T-helper 17 cell (primary cell): Measurements from ENCODE around the gene CYBC1. TPM values are rescaled to one million over a fixed set of nuclear protein-coding genes. Genes with fewer than 3 reads are reported as not detected.
"Not testable (repeated sequence)": the region's sequence is repeated elsewhere in the genome, so short reads cannot be mapped to it uniquely, and the experiment has no call there.

Experiments used
- ATAC-seq: fragments of 150-1000 bp; cut with Tn5 transposase; 2 replicates; pipeline ENCODE4 v1.10.0; 2021; ENCODE audit warnings: mild to moderate bottlenecking, moderate library complexity
- DNase-seq, 3 donors: peaks; one replicate each; pipeline versions ENCODE4 v3.0.0 to v3.0.0-alpha.2; 2020 to 2021
- H3K9me3 ChIP-seq: one replicate; pipeline ENCODE4 v1.7.0; 2013; ENCODE audit warnings: low read length, mild to moderate bottlenecking; ENCODE audit not compliant: control insufficient read depth, poor library complexity, severe bottlenecking
- H3K27ac Mint-ChIP-seq: one replicate; pipeline ENCODE4 v1.8.0; 2022; ENCODE audit warnings: mild to moderate bottlenecking, moderate library complexity, mixed read lengths
- H3K27me3 Mint-ChIP-seq: one replicate; pipeline ENCODE4 v1.8.0; 2022; ENCODE audit warnings: mixed read lengths
- H3K36me3 Mint-ChIP-seq: one replicate; pipeline ENCODE4 v1.8.0; 2022; ENCODE audit warnings: low read depth, mixed read lengths
- H3K4me1 Mint-ChIP-seq: one replicate; pipeline ENCODE4 v1.8.0; 2022; ENCODE audit warnings: mild to moderate bottlenecking, mixed read lengths
- H3K4me3 Mint-ChIP-seq: one replicate; pipeline ENCODE4 v1.8.0; 2022; ENCODE audit warnings: mild to moderate bottlenecking, moderate library complexity, mixed read lengths
- total RNA-seq, 4 donors: library from RNA in 2 of 4; stranded (reverse) in 2 of 4; gene quantifications; one replicate each; pipeline ENCODE4 v1.2.3 and lab custom pipeline; 2022 to 2026

Gene CYBC1
- total RNA-seq, 2 donors from 2014 or later: 110 to 121 TPM

GRCh38 chr17:82412081-82412480 lies 38.5 kb downstream of the CYBC1 start:
- H3K36me3 Mint-ChIP-seq, H3K27me3 Mint-ChIP-seq, H3K4me3 Mint-ChIP-seq, H3K9me3 ChIP-seq, H3K27ac Mint-ChIP-seq, ATAC-seq, DNase-seq: not testable (repeated sequence)
- peaks cover 19% of the 10 kb centered on the region for H3K4me1 Mint-ChIP-seq

DNA sequence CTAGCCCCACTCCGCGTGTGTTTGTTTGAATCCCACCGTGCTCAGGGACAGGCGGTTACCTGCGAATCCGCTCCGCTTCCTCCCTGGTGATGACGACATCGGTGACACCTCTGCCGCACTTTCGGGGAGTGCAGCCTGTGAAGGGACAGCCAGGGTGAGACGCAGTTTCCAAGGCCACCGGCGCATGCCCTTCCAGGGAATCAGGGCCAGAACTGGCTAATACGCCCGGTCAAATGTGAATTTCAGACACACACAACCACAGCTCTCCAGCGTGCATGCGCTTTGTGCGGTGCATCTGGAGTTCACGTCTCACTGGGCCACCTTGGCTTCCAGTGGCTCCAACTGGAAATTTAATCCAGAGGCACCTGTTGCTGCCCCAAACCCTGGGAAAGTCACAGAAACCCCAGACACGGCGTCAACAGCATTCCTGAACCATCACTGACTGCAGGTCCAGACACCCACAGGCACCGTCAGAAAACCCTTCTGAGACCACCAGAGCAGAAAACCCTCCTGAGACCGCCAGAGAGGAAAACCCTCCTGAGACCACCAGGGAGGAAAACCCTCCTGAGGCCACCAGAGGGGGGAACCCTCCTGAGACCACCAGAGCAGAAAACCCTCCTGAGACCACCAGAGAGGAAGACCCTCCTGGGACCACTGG lies 39.0 kb downstream of the CYBC1 start:
- H3K36me3 Mint-ChIP-seq: no peaks in the 10 kb centered on the region
- no peaks in the 10 kb centered on the region for H3K9me3 ChIP-seq

GRCh38 chr17:82410014-82410716 lies 40.4 kb downstream of the CYBC1 start:
- DNase-seq: no peak
- no peaks in the 10 kb centered on the region for H3K36me3 Mint-ChIP-seq
- ATAC-seq: no peak
- H3K4me1 Mint-ChIP-seq: peaks cover 16% of the 10 kb centered on the region
- H3K9me3 ChIP-seq: no peaks in the 10 kb centered on the region
- no peak overlapping the region for H3K27ac Mint-ChIP-seq
- no peak overlapping the region for H3K4me3 Mint-ChIP-seq
- no peaks in the 10 kb centered on the region for H3K27me3 Mint-ChIP-seq

More for the DNA sequence above, 39.0 kb downstream of the CYBC1 start:
- Mint-ChIP-seq H3K27me3 (no peaks in the 10 kb centered on the region), H3K4me1 (peaks cover 19% of the 10 kb centered on the region), H3K27ac (no peak overlapping the region), H3K4me3 (no peak overlapping the region)
- ATAC-seq (no peak), DNase-seq (no peak)

DNA sequence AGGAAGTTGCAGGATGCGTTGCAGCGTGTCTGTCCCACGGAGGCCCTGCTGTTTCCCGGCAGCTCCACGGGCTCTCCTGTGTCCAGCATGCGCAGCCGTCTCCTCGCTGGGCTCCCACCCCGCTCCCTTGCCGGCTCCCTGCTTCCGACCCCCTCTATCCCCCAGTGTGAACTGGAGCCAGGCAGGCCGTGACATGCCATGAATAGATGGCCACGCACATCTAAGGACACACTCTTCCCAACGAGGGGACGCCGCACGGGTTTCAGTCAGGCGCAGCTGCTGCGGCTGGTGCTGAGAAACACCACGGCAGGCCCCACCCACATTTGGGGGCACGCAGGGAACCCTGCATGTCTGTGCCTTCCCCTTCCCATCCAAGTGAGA lies 41.6 kb downstream of the CYBC1 start:
- ATAC-seq (no peak), DNase-seq (no peak)
- Mint-ChIP-seq H3K27ac (peak overlapping the region; percentile 63), H3K4me1 (peaks cover 8% of the 10 kb centered on the region), H3K27me3 (no peaks in the 10 kb centered on the region), H3K36me3 (no peaks in the 10 kb centered on the region), H3K4me3 (no peak overlapping the region)
- no peaks in the 10 kb centered on the region for H3K9me3 ChIP-seq

DNA sequence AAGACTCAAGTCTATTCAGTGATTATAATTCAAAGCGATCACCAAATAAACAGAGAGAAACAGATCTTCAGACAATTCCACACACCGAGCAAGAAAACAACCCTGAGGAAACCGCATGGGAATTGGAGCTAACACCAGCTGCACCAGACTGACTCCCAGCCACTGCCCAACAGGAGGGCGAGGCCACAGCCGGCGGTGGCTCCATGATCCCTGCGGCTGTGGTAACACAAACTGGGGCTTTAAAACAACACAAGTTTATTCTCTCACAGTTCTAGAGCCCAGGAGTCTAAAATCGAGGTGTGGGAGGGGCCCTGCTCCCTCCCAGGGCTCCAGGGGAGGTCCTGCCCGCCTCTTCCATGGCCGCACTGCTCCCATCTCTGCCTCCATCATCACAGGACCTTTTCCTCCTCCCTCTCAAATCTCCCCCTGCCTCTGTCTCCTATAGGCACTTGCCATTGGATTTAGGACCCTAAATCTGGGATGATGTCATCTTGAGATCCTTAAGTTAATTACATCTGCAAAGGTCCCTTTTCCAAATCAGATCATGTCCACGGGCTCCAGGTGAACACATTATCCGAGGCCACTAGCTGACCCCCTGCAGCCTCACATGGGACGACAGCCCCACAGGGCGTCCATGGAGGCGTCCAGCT lies 42.1 kb downstream of the CYBC1 start:
- Mint-ChIP-seq H3K27me3 (no peaks in the 10 kb centered on the region), H3K36me3 (peaks cover 2% of the 10 kb centered on the region), H3K27ac (no peak overlapping the region), H3K4me3 (no peak overlapping the region), H3K4me1 (peaks cover 8% of the 10 kb centered on the region)
- no peaks in the 10 kb centered on the region for H3K9me3 ChIP-seq
- no peak for DNase-seq
- no peak for ATAC-seq

- no peaks in the 10 kb centered on the region for H3K27me3 Mint-ChIP-seq
- H3K4me1 Mint-ChIP-seq: peaks cover 7% of the 10 kb centered on the region
- H3K27ac Mint-ChIP-seq: peak overlapping the region; percentile 29
- peaks cover 2% of the 10 kb centered on the region for H3K36me3 Mint-ChIP-seq
- no peak overlapping the region for H3K4me3 Mint-ChIP-seq
- DNase-seq (no peak), ATAC-seq (no peak)
- no peaks in the 10 kb centered on the region for H3K9me3 ChIP-seq
Measured at GRCh38 chr17:82407255-82407654, 43.3 kb downstream of the CYBC1 start.

- no peak overlapping the region for H3K4me3 Mint-ChIP-seq
- H3K27ac Mint-ChIP-seq: no peak overlapping the region
- no peaks in the 10 kb centered on the region for H3K27me3 Mint-ChIP-seq
- H3K36me3 Mint-ChIP-seq: peaks cover 2% of the 10 kb centered on the region
- no peak for DNase-seq
- H3K4me1 Mint-ChIP-seq: peaks cover 7% of the 10 kb centered on the region
- no peaks in the 10 kb centered on the region for H3K9me3 ChIP-seq
- no peak for ATAC-seq
Measured at GRCh38 chr17:82406131-82406671, 44.4 kb downstream of the CYBC1 start.

DNA sequence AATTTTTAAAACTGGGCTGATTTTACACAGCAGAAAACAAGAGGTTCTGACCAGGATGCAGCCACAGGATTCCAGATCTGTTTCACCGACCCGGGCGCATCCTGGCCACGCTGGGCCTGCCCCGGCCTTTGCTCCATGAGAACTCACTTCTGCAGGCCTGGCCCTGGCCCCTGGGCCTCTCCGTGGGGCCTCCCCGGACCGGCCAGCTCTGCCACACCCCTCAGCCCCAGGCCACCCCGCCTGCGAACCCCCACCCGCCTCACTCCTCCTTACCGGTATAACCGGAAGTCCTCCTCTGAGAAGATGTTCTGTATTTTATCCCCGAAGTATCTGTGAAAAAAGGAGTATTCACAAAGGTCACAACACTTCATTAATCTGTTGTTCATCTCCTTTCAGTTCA lies 45.5 kb downstream of the CYBC1 start:
- H3K4me3 Mint-ChIP-seq: no peak overlapping the region
- no peak overlapping the region for H3K27ac Mint-ChIP-seq
- peaks cover 4% of the 10 kb centered on the region for H3K36me3 Mint-ChIP-seq
- H3K4me1 Mint-ChIP-seq: peaks cover 10% of the 10 kb centered on the region
- DNase-seq (no peak), ATAC-seq (no peak)
- no peaks in the 10 kb centered on the region for H3K27me3 Mint-ChIP-seq
- no peaks in the 10 kb centered on the region for H3K9me3 ChIP-seq

DNA sequence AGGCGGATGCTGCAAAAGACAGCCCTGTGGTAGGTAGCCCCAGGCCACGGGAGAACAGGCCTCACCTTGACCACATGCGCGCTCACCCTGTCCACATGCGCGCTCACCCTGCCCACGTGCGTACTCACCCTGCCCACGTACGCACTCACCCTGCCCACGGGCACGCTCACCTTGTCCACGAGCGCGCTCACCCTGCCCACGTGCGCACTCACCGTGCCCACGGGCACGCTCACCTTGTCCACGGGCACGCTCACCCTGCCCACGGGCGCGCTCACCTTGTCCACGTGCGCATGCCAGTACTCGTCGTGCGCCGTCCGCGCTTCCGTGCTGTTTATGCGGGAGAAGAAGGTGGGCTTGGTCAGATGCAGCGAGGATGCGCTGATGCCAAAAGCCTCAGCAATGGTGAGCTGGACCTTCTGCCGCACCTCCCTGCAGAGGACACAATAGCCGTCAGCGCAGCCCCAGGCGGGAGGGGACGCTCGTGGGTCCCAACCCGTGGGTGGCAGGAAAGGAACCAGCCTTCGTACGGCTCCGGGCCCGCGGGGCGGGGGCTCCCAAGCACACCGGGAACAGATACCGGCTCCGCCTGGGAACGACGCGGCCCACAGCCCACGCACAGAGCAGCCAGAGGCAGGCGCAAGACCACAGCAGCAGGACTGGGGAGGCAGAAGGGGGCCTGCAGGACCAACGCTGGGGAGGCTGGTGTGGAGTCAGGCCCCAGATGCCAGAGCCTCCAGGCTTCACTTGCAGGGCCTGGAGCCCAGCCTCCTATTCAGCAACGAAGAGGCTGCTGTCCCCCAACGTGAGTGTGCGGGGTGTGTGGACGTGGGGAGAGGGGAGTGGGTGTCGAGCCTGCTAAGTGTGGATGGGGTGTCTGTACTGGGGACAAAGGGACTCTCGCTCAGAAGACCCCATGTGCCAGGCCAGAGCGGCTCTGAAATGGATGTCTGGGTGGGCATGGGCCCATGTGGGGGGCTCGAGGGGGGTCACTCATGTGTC lies 46.6 kb downstream of the CYBC1 start:
- Mint-ChIP-seq H3K36me3 (peaks cover 4% of the 10 kb centered on the region), H3K27me3 (no peaks in the 10 kb centered on the region), H3K4me1 (peaks cover 8% of the 10 kb centered on the region), H3K27ac (no peak overlapping the region), H3K4me3 (no peak overlapping the region)
- ATAC-seq (no peak), DNase-seq (no peak)
- H3K9me3 ChIP-seq: no peaks in the 10 kb centered on the region

DNA sequence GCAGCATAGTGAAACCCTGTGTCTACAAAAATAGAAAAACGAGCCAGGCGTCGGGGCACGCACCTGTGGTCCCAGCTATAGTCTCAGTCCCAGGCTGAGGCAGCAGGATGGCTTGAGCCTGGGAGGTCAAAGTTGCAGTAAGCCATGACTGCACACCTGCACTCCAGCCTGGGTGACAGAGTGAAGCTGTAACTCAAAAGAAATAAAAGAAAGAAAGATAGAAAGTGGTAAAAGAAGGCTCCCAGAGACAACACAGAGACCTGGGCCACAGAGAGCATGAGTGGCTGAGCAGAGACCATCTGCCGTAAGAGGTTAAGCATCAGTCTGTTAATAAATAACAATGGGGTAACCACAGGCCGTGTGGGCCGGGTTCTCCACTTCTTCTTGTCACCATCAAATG lies 47.7 kb downstream of the CYBC1 start:
- DNase-seq (no peak), ATAC-seq (no peak)
- Mint-ChIP-seq H3K4me1 (peaks cover 5% of the 10 kb centered on the region), H3K4me3 (no peak overlapping the region), H3K27me3 (no peaks in the 10 kb centered on the region), H3K36me3 (peaks cover 4% of the 10 kb centered on the region), H3K27ac (no peak overlapping the region)
- no peaks in the 10 kb centered on the region for H3K9me3 ChIP-seq

- ATAC-seq: peak; percentile 84
- peaks cover 8% of the 10 kb centered on the region for H3K4me1 Mint-ChIP-seq
Measured at GRCh38 chr17:82400830-82401229, 49.7 kb downstream of the CYBC1 start.

GRCh38 chr17:82400206-82400605 lies 50.3 kb downstream of the CYBC1 start:
- no peak for DNase-seq
- peak overlapping the region; percentile 7 for H3K4me3 Mint-ChIP-seq
- no peaks in the 10 kb centered on the region for H3K9me3 ChIP-seq
- H3K36me3 Mint-ChIP-seq: peaks cover 7% of the 10 kb centered on the region
- no peak for ATAC-seq
- peaks cover 8% of the 10 kb centered on the region for H3K4me1 Mint-ChIP-seq
- no peaks in the 10 kb centered on the region for H3K27me3 Mint-ChIP-seq
- H3K27ac Mint-ChIP-seq: peak overlapping the region; percentile 89

More at GRCh38 chr17:82400830-82401229, 49.7 kb downstream of the CYBC1 start:
- Mint-ChIP-seq H3K27me3 (no peaks in the 10 kb centered on the region), H3K27ac (peak overlapping the region; percentile 89), H3K36me3 (peaks cover 5% of the 10 kb centered on the region), H3K4me3 (peak overlapping the region; percentile 89)
- H3K9me3 ChIP-seq: no peaks in the 10 kb centered on the region
- peak in 2 of 3 donors; percentile 21 to 22 for DNase-seq
